GM12873 (cell line): ENCODE results near the gene MAD1L1.

ENCODE experiments used
- CTCF ChIP-seq: IDR thresholded peaks from 2 replicates; pipeline ENCODE4 v1.5.1; 2012; ENCODE audit warnings: low read depth, mild to moderate bottlenecking, moderate library complexity, low read length, control low read depth; ENCODE audit not compliant: insufficient read depth; ENCODE audit errors: missing control alignments

MAD1L1 gene

GRCh38 chr7:2115760-2116447 lies 116.8 kb downstream of the MAD1L1 start:
- no peak for TF ChIP-seq CTCF

GRCh38 chr7:2114926-2115759 lies 117.6 kb downstream of the MAD1L1 start:
- no peak for TF ChIP-seq CTCF

GRCh38 chr7:2114052-2114451 lies 118.7 kb downstream of the MAD1L1 start:
- no peak for TF ChIP-seq CTCF

- TF ChIP-seq CTCF, result no peak
Observed at GRCh38 chr7:2112261-2113198, 120.2 kb downstream of the MAD1L1 start.

GRCh38 chr7:2111568-2111967 lies 121.2 kb downstream of the MAD1L1 start:
- TF ChIP-seq CTCF, result no peak

- no peak for TF ChIP-seq CTCF
Observed at GRCh38 chr7:2110610-2111396, 121.9 kb downstream of the MAD1L1 start.
